ENCODE results near the gene GRK4.

- TF ChIP-seq MAZ (IDR thresholded peaks at IDR 0.05; ENCODE audit: borderline replicate concordance, low read depth, low read length), result no peak
- no peak for TF ChIP-seq CTCF (conservative IDR thresholded peaks at IDR 0.05; ENCODE audit: low read depth, low read length)
- TF ChIP-seq POLR2A (IDR thresholded peaks at IDR 0.05; ENCODE audit: low read depth, low read length), result no peak
- TF ChIP-seq CEBPB (IDR thresholded peaks at IDR 0.05; ENCODE audit: low read depth, low read length), result no peak
- no peak for TF ChIP-seq MAFK (IDR thresholded peaks at IDR 0.05; ENCODE audit: low read depth, low read length)
- TF ChIP-seq FOS (IDR thresholded peaks at IDR 0.05; ENCODE audit: low read depth, low read length), result no peak
- no peak for TF ChIP-seq RAD21 (IDR thresholded peaks at IDR 0.05; ENCODE audit: low read length)
- no peak for TF ChIP-seq ELK1 (IDR thresholded peaks at IDR 0.05; ENCODE audit: borderline replicate concordance, low read depth, low read length)
- TF ChIP-seq RCOR1 (IDR thresholded peaks at IDR 0.05; ENCODE audit: insufficient replicate concordance, low read length), result no peak
- TF ChIP-seq RFX5 (IDR thresholded peaks at IDR 0.05; ENCODE audit: low read depth, low read length), result no peak
Measured at GRCh38 chr4:2923668-2924173, 39.6 kb upstream of the GRK4 start.
